Neutrophil (primary cell): Measurements from ENCODE around the gene HGD.

Experiments
- H3K27ac ChIP-seq: fragments of 200-600 bp; sonication (generic); 2 replicates; pipeline ENCODE4 v1.5.1; 2016; ENCODE audit warnings: mild to moderate bottlenecking, moderate library complexity
- H3K27me3 ChIP-seq: fragments of 200-600 bp; sonication (generic); 2 replicates; pipeline ENCODE4 v1.6.0; 2016; ENCODE audit warnings: mild to moderate bottlenecking
- H3K36me3 ChIP-seq: fragments of 200-600 bp; sonication (generic); 2 replicates; pipeline ENCODE4 v1.5.1; 2017
- H3K4me1 ChIP-seq, 2 experiments: fragments of 200-600 bp in 1 of 2; sonication (generic) in 1 of 2; 1 replicate in 1 of 2; 2 replicates in 1 of 2; pipeline versions ENCODE4 v1.5.1 to v1.6.1; 2013 to 2016; ENCODE audit warnings: low read depth in 1 of 2, low read length in 1 of 2, mild to moderate bottlenecking in 1 of 2, moderate library complexity in 1 of 2; ENCODE audit not compliant: control insufficient read depth in 1 of 2, insufficient read depth in 1 of 2
- H3K4me3 ChIP-seq, 2 experiments: fragments of 200-600 bp in 1 of 2; sonication (generic) in 1 of 2; 1 replicate in 1 of 2; 2 replicates in 1 of 2; pipeline ENCODE4 v1.5.1; 2013 to 2016; ENCODE audit warnings: low read depth in 1 of 2, low read length in 1 of 2, mild to moderate bottlenecking in 1 of 2, moderate library complexity in 1 of 2
- H3K9me3 ChIP-seq: fragments of 200-600 bp; sonication (generic); 2 replicates; pipeline ENCODE4 v1.5.1; 2016
- CTCF ChIP-seq: fragments of 200-600 bp; sonication (generic); IDR thresholded peaks from 2 replicates; pipeline ENCODE4 v1.5.1; 2016; ENCODE audit warnings: antibody characterized with exemption

Gene HGD

GRCh38 chr3:120652281-120652680 is 29.8 kb downstream of the HGD start:
- no peak overlapping the region for H3K4me3 ChIP-seq
- no peaks in the 10 kb centered on the region for H3K27me3 ChIP-seq
- no peak for TF ChIP-seq CTCF
- H3K4me1 ChIP-seq = no peaks in the 10 kb centered on the region
- no peaks in the 10 kb centered on the region for H3K9me3 ChIP-seq
- no peaks in the 10 kb centered on the region for H3K36me3 ChIP-seq
- no peak overlapping the region for H3K27ac ChIP-seq

GRCh38 chr3:120650311-120650710 is 31.7 kb downstream of the HGD start:
- TF ChIP-seq CTCF = no peak
- Histone ChIP-seq H3K27ac (no peak overlapping the region), H3K4me3 (no peak overlapping the region), H3K27me3 (no peaks in the 10 kb centered on the region), H3K9me3 (no peaks in the 10 kb centered on the region), H3K36me3 (no peaks in the 10 kb centered on the region), H3K4me1 (no peaks in the 10 kb centered on the region)

GRCh38 chr3:120649830-120650233 is 32.2 kb downstream of the HGD start:
- Histone ChIP-seq H3K36me3 (no peaks in the 10 kb centered on the region), H3K4me1 (no peaks in the 10 kb centered on the region), H3K4me3 (no peak overlapping the region), H3K27ac (no peak overlapping the region), H3K9me3 (no peaks in the 10 kb centered on the region), H3K27me3 (no peaks in the 10 kb centered on the region)
- no peak for TF ChIP-seq CTCF

- Histone ChIP-seq H3K4me3 (no peak overlapping the region), H3K27me3 (no peaks in the 10 kb centered on the region), H3K4me1 (no peaks in the 10 kb centered on the region), H3K36me3 (no peaks in the 10 kb centered on the region), H3K27ac (no peak overlapping the region), H3K9me3 (no peaks in the 10 kb centered on the region)
- no peak for TF ChIP-seq CTCF
These were observed 33.7 kb downstream of the HGD start for GRCh38 chr3:120648290-120648689.

GRCh38 chr3:120646771-120647432 is 35.1 kb downstream of the HGD start:
- H3K4me1 ChIP-seq = no peaks in the 10 kb centered on the region
- no peak overlapping the region for H3K27ac ChIP-seq
- H3K27me3 ChIP-seq = no peaks in the 10 kb centered on the region
- no peaks in the 10 kb centered on the region for H3K9me3 ChIP-seq
- no peak for TF ChIP-seq CTCF
- H3K36me3 ChIP-seq = no peaks in the 10 kb centered on the region
- H3K4me3 ChIP-seq = no peak overlapping the region
